ENCODE measurements around the gene FAM25A.
"Not testable (repeated sequence)": the region's sequence is repeated elsewhere in the genome, so short reads cannot be mapped to it uniquely, and the experiment has no call there.

The FAM25A gene

DNA sequence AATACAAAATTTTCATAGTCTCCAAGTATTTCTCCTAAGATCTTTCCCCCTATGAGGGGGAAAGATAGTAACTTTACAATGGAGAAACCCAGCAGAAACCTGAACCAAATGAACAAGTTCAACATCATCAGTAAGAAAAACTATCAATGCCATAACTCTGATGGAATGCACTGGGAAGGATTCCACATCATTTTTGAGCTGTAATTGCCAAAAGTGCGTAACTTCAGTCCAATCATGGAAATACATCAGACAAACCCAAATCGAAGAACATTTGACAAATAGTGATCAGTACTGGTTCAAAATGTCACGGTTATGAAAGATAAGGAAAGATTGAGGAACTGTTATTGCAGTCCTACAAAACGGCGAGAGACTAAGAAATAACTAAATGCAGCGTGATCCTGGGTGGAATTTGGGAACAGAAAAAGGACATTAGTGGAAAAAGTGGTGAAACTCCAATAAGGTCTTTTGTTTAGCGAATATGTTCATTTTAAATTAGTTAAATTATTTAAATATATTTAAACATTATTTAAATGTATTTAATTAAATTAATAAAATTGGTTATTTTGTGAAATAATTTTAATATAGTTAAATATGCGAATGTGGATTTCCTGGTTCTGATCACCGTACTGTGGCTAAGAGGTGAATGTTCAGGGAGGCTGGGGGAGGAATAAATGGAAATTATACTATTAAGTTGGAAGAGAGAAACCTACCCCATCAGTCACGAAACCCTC is 4.9 kb upstream of the FAM25A start:
- not testable (repeated sequence) for DNase-seq

DNA sequence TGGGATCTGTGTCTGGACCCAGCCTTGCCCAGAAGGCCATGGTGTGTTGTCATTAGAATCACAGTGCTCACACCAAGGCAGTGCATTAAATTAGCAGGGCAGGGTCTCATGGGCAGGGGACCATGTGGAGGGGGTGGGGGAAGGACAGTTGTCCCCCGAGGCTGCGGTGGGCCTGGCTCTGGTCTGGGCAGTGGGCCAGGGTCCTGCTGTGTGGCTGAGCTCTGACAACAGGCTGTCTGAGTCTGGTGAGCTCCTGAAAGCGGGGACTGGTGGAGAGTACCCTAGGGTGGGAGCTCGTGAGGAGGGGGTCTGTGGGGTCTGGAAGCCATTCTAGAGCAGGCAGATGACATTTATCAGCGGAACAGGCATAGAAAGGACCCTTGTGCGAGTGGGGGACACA is 2.0 kb upstream of the FAM25A start:
- not testable (repeated sequence) for DNase-seq

DNA sequence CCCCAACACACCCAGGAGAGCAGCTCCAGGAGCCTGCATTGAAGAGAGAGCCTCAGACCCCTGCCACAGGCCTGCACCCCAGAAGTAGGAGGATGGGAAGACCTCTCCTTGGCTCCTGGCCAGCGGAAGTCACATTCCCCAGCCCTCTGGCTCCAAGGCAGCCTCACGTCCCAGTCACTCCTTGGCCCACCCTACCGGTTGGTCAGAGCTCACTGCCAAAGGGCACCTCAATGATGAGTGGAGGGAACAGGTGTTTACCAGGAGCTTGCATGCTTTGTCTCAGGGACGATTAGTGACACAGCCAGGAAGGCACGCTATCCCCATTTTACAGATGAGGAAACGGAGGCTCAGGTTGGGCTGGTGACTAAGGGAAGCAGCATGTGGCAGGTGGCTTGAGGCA is 1.0 kb upstream of the FAM25A start:
- not testable (repeated sequence) for DNase-seq

DNA sequence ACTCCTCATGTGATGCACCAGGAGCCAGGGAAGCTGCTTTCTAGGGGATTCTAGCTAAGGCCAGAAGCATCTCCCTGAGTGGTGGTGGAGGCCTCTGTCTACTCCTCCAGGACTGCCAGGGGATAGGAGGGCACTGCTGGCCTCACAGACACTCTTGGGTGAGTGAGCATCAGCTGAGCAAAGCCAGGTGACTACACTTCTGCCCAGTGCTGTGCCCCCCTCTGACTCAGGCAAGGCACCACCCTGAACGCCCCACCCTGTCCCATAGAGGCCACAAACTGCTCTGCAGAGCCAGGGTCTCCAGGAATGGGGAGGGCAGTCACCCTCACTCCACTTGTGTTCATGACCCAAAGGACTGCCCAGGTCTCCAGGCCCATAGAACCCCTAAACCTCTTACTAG is 590 bp upstream of the FAM25A start:
- not testable (repeated sequence) for DNase-seq

DNA sequence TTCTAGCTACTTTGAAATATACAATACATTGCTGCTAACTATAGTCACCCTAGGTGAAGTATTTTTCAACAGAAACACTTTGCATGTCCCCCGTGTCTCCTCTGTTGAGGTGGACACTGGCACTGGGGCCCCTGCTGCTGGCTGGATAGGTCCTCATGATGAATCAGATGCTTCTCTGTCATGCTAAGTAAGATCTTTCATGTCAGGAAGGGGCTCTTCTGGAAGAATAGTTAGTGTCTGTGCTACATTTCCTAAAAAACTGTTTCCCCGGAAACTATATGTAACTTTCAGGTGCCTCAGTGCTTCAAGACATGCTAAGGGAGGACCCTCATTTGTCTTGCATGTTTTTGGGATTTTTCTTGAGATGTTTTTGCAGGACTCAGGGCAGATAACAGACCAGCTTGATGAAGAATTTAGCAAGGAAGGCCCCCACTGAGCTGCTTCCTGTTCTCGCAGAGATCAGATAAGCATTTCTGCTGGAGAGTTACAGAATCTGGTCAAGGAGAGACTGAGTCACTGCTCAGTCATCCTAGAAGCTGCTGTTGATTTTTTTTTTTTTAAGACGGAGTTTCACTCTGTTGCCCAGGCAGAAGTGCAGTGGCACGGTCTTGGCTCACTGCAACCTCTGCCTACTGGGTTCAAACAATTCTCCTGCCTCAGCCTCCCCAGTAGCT is 5.3 kb downstream of the FAM25A start:
- not testable (repeated sequence) for DNase-seq

DNA sequence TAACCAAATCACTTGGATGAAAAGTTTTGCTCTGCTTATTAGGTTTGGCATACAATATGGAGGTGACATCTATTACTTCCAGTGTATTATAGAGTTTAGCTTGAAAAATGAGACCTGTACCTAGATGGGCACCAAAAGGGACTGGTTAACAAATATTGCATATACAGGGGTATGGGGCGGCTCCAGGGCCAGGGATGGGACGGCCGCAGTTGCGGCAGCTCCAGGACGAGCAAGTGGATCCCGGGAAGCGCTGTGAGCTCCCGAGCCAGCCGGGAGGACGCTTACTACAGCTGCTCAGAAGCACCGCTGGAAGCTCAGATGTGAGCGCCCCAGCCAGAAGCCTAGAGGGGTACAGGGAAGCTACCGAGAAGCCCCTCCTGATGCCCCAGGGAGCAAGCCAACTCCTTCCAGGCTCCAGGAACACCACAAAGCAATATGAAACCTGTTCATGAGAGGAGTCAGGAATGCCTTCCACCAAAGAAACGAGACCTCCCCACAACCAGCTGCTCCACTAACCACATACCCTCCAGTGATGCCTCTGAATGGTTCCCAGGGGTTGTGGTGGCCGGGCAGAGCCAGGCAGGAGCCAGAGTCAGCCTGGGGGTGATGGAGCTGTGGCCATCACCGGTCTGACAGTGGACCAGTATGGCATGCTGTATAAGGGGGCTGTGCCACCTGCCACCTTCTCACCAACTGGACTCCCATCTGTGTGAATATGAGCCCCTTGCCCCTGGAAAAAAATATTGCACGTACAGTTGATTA is 6.8 kb downstream of the FAM25A start:
- not testable (repeated sequence) for DNase-seq

DNA sequence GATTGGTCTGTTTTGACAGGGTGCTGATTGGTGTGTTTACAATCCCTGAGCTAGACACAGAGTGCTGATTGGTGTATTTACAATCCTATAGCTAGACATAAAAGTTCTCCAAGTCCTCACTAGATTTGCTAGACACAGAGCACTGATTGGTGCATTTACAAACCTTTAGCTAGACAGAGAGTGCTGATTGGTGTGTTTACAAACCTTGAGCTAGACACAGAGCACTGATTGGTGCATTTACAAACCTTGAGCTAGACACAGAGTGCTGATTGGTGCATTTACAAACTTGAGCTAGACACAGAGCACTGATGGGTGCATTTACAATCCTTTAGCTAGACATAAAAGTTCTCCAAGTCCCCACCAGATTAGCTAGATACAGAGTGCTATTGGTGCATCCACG is 10.3 kb downstream of the FAM25A start:
- DNase-seq = not testable (repeated sequence)

DNA sequence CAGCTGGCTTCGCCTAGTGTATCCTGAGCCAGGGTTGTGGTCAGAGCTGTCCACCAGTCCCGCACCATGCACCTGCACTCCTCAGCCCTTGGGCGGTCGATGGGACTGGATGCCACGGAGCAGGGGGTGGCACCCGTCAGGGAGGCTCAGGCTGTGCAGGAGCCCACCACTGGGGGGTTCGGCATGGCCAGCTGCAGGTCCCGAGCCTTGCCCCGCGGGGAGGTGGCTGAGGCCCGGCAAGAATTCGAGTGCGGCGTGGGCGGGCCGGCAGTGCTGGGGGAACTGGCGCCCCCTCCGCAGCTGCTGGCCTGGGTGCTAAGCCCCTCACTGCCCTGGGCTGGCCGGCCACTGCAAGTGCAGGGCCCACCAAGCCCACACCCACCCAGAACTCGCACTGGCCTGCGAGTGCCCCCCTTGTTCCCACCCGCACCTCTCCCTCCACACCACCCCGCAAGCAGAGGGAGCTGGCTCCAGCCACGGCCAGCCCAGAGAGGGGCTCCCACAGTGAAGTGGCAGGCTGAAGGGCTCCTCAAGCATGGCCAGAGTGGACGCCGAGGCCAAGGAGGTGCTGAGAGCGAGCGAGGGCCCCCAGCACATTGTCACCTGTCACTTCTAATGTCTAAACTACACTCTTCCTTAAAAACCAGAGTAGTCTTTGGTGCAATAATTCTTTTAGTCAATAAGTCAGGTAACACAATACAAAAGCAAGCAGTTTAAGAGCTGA is 11.0 kb downstream of the FAM25A start:
- no peak for DNase-seq

DNA sequence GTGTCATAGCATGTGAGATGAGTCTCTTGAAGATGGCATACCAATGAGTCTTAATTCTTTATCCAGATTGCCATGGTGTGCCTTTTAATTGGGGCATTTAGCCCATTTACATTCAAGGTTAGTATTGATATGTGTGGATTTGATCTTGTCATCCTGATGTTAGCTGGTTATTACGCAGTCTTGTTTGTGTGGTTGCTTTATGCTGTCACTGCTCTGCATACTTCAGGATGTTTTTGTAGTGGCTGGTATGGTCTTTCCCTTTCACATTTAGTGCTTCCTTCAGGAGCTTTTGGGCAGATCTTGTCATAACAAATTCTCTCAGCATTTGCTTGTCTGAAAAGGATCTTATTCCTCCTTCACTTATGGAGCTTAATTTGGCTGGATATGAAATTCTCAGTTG is 16.5 kb downstream of the FAM25A start:
- no peak for DNase-seq

DNA sequence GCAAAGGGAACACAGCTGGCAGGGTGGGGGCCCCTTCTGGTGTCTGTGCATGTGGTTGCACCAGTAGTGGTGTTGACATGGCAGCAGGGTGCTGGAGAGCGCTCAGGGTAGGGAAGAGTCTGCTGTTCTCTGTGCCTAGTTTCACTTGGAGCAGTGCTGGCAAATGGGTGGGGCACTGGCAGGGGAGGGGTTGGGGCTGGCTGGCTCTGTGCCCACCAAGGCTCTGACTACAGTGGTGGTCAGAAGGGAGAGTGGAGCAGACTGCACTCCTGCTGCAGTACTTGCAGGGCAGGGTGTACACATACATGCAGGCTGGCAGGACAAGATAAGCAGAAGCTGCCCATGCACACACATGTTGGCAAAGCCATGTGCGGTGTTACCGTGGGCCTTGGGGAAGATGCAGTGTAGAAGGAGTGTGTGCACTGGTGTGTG is 18.2 kb downstream of the FAM25A start:
- DNase-seq = no peak

DNA sequence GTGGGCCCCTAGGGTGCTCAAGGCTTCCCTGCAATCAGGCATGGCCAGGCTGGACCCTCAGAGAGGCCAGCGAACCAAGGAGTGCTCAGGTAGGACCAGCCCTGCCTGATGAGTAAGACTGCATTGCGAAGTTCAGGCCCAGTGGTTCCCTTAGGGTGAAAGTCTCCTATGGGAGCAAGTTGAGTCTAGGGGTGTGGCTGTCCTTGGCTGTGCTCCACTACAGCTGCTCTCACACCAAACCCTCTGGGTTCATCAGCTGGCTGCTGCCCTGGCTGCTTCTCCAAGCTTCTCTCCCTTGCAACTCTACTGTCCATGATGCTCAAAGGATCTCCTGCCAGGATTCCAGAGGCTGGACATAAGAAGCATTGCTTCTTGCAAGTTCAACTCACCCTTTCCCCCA is 18.7 kb downstream of the FAM25A start:
- DNase-seq = no peak

DNA sequence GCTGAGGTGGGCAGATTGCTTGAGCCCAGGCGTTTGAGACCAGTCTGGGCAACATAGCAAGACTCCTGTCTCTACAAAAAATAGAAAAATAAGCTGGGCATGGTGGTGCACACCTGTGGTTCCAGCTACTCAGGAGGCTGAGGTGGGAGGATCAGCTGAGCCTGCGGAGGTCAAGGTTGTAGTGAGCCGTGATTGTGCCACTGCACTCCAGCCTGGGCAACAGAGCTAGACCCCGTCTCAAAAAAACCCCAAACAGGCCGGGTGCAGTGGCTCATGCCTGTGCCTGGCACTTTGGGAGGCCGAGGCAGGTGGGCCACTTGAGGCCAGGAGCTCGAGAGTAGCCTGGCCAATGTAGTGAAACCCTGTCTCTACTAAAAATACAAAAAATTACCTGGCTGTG is 23.5 kb downstream of the FAM25A start:
- DNase-seq = not testable (repeated sequence)

DNA sequence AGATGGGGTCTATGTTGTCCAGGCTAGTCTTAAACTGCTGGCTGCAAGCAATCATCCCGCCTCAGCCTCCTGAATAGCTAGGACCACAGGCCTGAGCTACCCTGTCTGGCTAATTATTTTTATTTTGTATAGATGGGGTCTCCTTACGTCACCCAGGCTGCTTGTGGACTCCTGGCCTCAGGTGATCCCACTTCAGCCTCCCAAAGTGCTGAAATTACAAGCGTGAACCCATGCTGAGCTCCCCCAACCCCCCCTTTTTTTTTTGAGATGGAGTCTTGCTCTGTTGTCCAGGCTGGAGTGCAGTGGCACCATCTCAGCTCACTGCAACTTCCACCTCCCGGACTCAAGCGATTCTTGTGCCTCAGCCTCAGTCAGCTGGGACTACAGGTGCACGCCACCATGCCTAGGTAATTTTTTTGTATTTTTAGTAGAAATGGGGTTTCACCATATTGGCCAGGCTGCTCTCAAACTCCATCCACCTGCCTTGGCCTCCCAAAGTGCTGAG is 25.4 kb downstream of the FAM25A start:
- DNase-seq = no peak

DNA sequence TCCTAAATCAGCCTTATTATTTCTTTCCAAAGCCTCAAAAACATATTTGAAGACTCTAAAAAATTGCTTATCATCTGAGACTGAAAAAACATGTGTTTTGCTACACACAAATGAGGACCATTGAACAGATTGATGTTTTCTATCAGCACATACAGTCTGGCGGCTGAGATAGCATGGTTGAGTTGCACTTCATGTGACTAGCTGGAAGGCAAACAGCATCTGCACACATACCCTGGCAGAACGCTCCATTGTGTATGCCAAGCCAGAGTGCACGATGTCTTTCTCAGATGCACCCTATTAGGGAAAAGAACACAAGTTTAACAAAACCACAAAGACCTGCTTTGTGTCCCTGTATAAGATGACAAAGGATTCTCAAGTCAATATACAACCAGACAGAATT is 33.0 kb downstream of the FAM25A start:
- no peak for DNase-seq

DNA sequence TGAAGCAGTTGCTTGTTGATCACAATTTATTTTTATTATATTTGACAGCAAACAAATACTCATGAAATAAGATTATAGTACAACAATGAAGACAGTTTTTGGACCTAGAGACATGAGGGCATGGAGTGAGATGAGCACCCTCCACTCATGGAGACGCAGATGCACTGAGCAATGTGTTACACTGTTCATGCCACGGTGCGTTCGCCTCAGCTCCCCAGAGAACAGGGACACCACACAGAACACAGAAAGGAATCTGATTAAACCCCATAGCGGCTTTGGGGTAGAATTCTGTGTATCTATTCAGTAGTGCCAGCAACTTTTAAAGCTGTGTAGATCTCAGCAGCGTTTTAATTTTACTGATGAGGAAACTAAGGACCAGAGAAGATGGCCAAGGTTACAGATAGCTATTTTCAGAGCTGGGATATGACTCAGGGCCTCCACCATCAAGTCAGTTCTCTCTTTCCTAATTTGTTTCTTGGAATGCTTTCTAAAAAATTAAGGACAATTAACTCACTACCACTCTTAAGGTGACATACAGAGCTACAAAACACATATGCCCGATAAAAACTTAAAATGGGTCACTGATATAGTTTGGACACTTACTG is 33.6 kb downstream of the FAM25A start:
- DNase-seq = no peak

DNA sequence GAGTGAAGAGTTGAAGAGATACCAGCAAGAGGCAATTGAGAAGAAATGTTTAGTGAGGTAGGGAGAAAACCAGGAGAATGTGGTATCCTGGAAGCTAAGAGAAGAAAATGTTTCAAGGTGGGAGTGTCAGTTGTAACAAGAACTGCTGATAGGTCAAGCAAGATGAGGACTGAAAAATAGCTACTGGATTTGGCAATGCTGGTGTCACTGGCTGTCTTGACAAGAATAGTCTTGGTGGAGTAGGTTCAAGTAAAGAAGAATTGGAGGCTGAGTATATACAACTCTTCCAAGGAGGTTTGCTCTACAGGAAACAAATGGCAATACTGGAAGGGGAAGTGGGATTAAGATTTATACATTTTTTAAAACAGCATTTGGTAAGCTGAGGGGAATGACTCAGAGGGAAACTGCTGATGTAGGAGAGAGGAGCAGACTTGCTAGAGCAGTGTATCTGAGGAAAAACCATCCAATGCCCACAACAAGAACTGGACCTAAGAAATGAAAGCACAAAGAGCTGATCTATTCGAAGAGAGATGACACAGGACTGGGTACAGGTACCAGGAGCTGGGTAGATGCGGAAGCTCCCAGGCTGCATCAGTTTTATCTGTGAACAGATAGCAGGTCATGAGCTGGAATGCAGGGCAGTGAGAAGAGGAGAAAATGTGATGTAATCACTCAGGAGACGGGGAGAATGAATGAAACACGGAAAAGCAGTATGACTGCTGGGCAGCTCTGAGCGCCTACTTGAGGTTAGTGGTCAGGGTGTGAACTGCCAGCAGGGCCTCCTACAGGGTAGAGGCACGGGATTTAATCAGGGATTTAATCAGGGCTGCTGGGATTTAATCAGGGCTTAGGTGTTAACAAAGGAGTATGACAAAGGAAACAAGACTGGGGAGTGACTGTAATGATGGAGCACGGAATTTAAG is 34.5 kb downstream of the FAM25A start:
- no peak for DNase-seq

DNA sequence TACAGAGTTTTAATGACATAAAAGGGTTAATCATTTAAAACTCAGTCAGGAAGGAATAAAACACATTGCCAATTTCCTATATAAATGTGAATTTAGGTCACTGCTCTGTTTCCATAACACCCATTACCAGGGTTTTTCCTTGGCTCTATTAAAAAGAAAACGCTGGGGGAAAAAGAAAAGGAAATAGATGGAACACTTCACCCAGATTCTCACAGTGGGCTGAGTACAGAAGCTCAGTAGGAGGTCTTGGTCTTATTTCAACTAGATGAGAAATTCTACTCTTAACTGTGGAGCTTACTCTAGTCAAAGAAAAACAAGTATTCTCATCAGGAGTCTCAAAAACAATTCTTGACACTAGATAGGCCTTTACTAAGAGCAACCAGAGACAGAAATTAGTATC is 38.1 kb downstream of the FAM25A start:
- no peak for DNase-seq

DNA sequence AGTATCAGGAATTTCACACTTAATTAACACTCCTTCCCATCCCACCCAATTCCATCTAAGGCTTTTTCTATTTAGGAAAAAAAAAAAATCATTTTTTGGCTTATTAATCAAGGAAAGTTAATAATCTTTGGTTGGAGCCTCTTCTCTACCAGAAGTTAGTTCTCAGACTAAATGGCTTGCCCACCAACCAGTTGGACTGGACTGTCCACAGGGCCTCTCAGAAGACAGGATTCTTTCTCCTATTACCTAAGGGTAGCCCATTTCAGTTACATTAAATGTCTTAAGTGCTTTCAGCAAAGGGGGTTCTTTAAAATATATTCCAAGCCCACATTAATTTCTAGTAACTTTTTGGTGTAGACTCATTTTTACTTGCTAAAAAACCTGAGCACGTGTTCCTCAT is 39.3 kb downstream of the FAM25A start:
- no peak for DNase-seq

DNA sequence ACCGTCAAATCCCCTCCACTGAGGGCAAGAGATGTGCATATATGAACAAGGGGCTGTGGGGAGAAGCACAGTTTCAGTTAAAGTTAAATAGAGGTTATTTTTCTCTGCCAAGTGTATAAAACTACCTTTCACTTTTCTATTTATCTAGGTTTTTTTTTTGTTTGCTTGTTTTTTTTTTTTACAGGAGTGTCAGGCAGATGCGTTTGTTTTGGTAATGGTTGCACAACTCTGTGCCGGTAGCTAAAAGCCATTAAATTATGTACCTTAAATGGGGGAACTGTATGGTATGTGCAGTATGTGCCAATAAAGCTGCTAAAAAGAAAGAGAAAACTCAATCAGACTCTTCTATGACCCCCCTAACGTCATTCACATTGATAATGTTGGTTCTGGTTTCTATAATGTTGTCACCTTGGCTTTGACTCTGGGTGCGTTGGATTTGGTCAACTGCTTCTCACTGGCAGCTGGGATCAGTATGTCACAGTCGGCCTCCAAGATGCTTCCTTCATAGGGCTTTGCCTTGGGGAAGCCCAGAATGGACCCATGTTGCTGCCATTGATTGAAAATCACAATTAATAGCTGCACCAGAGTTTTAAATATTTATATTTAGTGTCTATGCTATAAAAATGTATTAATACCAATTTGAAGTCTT is 40.3 kb downstream of the FAM25A start:
- no peak for DNase-seq

DNA sequence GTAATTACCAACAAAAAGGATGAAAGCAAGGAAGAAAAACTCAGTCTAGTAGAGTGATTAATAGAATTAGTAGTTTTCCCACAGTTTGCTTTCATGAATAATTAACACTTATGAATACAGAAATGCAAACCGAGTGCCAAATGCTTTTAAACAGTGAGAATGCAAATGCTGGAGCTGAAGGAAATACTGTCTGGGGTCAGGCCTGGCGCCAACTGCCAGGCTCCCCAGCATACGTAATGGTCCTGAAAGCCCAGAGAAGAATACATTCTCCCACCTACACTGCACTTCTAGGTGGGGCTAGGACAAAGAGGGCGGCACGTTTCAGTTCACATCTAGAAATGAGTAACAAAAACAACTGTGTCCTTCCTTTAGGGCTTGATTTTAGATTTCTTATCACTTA is 44.6 kb downstream of the FAM25A start:
- DNase-seq = no peak

DNA sequence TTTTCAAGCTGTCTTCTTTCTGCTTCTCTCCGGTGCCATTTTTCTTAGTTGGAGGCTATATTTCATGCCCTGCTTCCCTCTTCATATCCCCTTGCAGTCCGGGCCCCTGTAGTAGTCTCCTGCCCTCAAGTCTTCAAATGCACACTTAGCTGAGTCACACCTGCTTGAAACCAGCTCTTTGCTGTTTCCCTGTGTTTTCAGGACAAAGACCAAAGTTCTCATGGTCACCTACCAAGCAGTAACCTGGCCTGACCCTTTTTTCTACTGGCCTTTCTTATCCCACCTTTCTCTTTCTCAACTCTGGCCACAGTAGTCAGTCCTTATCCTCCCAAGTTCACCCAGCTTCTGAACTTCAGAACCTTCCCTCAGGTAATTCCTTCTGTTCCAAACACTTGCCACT is 46.1 kb downstream of the FAM25A start:
- DNase-seq = no peak
